HepG2 (cell line): ENCODE data around the gene CCNH. TPM values are rescaled to one million over a fixed set of nuclear protein-coding genes. Genes with fewer than 3 reads are reported as not detected.

ENCODE experiments used
- ATAC-seq: fragments of 200-7000 bp; cut with Tn5 transposase; 3 replicates; pipeline ENCODE4 v1.9.1; 2020; ENCODE audit warnings: mild to moderate bottlenecking, moderate library complexity
- BruUV-seq: library from RNA; stranded (reverse); fragments of 400-500 nt; replicated peaks from 2 replicates; lab custom pipeline; 2021; lab: Mats Ljungman, UMichigan
- CTCF ChIA-PET: fragments of 300-600 bp; formaldehyde crosslinking; extraction: SDS; loops from one replicate; lab custom pipeline; 2021; ENCODE audit warnings: low total read pairs, inconsistent platforms, low intra/inter-chr PET ratio; lab: Yijun Ruan, JAX
- POLR2A ChIA-PET: fragments of 350-600 bp; sonication (Branson Sonifier 250); formaldehyde crosslinking; loops from one replicate; lab custom pipeline; 2020; ENCODE audit warnings: antibody characterized with exemption, inconsistent platforms; lab: Yijun Ruan, JAX
- DNase-seq: peaks from one replicate; pipeline ENCODE4 v3.0.0-alpha.2; 2015; ENCODE audit warnings: low spot score
- FAIRE-seq: peaks from 3 replicates; lab custom pipeline; 2011; peaks lifted over from hg19 to GRCh38; lab: Jason Lieb, UNC
- H2AFZ ChIP-seq: one replicate; pipeline ENCODE4 v1.6.1; 2011; ENCODE audit warnings: low read length, inconsistent platforms
- H3K27ac ChIP-seq: fragments of 300-600 bp; 3 replicates; pipeline ENCODE4 v1.8.0; 2011; ENCODE audit warnings: mixed run types, mild to moderate bottlenecking, mixed read lengths, low read length, inconsistent platforms; ENCODE audit not compliant: insufficient read depth; ENCODE audit errors: extremely low read length
- H3K27me3 ChIP-seq, 2 experiments: fragments of 200-600 bp in 1 of 2; 2 replicates in 1 of 2; 3 replicates in 1 of 2; pipeline versions ENCODE4 v1.6.0 to v1.8.0; 2011; ENCODE audit warnings: low read length in 2 of 2, mild to moderate bottlenecking in 2 of 2, moderate library complexity in 2 of 2, inconsistent platforms in 1 of 2; ENCODE audit not compliant: insufficient read depth in 2 of 2, control insufficient read depth in 1 of 2
- H3K36me3 ChIP-seq, 2 experiments: fragments of 200-600 bp in 1 of 2; replicated peaks in 1 of 2; 2 replicates in 1 of 2; 3 replicates in 1 of 2; pipeline versions ENCODE4 v1.5.1 to v1.8.0; 2011; ENCODE audit warnings: low read length in 2 of 2, inconsistent platforms in 1 of 2; ENCODE audit not compliant: insufficient read depth in 2 of 2, control insufficient read depth in 1 of 2
- H3K4me1 ChIP-seq: 2 replicates; pipeline ENCODE4 v1.5.1; 2012; ENCODE audit warnings: low read length, inconsistent platforms; ENCODE audit not compliant: insufficient read depth
- H3K4me2 ChIP-seq: 2 replicates; pipeline ENCODE4 v1.6.0; 2011; ENCODE audit warnings: low read depth, low read length, inconsistent platforms
- H3K4me3 ChIP-seq, 3 experiments: fragments of 200-600 bp in 1 of 3; sonication (generic), shearing (Covaris generic) in 1 of 3; replicated peaks in 1 of 3; 2 replicates each; pipeline ENCODE4 v1.5.1; 2011 to 2016; ENCODE audit warnings: low read length in 3 of 3, inconsistent platforms in 2 of 3, low read depth in 2 of 3, mild to moderate bottlenecking in 2 of 3, control low read depth in 1 of 3, mixed read lengths in 1 of 3; ENCODE audit not compliant: insufficient read depth in 1 of 3
- H3K79me2 ChIP-seq: one replicate; pipeline ENCODE4 v1.6.1; 2011; ENCODE audit warnings: low read length, inconsistent platforms; ENCODE audit not compliant: insufficient read depth
- H3K9ac ChIP-seq: 2 replicates; pipeline ENCODE4 v1.6.0; 2011; ENCODE audit warnings: mild to moderate bottlenecking, low read depth, low read length, inconsistent platforms; ENCODE audit not compliant: insufficient read depth
- H3K9me3 ChIP-seq: 2 replicates; pipeline ENCODE4 v1.5.1; 2012; ENCODE audit warnings: mild to moderate bottlenecking, low read length
- H4K20me1 ChIP-seq: 2 replicates; pipeline ENCODE4 v1.6.0; 2011; ENCODE audit warnings: inconsistent platforms, mild to moderate bottlenecking, low read length, moderate library complexity; ENCODE audit not compliant: insufficient read depth
- AHR ChIP-seq: IDR thresholded peaks from 2 replicates; pipeline ENCODE4 v1.6.1; 2018; ENCODE audit warnings: missing genetic modification reagents, missing compliant biosample characterization
- ATRX ChIP-seq: sonication (generic); formaldehyde crosslinking; IDR thresholded peaks from 2 replicates; pipeline ENCODE4 v1.4.0; 2020; ENCODE audit warnings: missing genetic modification reagents, borderline replicate concordance
- CEBPZ ChIP-seq: IDR thresholded peaks from 2 replicates; pipeline ENCODE4 v1.6.1; 2012; ENCODE audit warnings: low read length, improper control_type of control experiment
- MZF1 ChIP-seq: sonication (generic); formaldehyde crosslinking; IDR thresholded peaks from 2 replicates; pipeline ENCODE4 v1.8.1; 2023; ENCODE audit warnings: mild to moderate bottlenecking, missing genetic modification reagents, borderline replicate concordance
- NCOA2 ChIP-seq: sonication (generic); formaldehyde crosslinking; IDR thresholded peaks from 2 replicates; pipeline ENCODE4 v1.8.0; 2022; ENCODE audit warnings: inconsistent platforms
- PAF1 ChIP-seq: IDR thresholded peaks from 2 replicates; pipeline ENCODE4 v1.6.1; 2016; ENCODE audit warnings: missing genetic modification reagents, missing compliant biosample characterization
- SP5 ChIP-seq: IDR thresholded peaks from 2 replicates; pipeline ENCODE4 v1.6.1; 2016; ENCODE audit warnings: low read depth, borderline replicate concordance
- SRF ChIP-seq: IDR thresholded peaks from 2 replicates; pipeline ENCODE4 v1.6.1; 2011; ENCODE audit warnings: mild to moderate bottlenecking, low read depth, low read length, moderate library complexity
- TBX2 ChIP-seq: sonication (generic); formaldehyde crosslinking; IDR thresholded peaks from 2 replicates; pipeline ENCODE4 v1.5.0; 2020; ENCODE audit warnings: missing genetic modification reagents, mild to moderate bottlenecking, borderline replicate concordance
- THAP11 ChIP-seq: IDR thresholded peaks from 2 replicates; pipeline ENCODE4 v1.6.1; 2016; ENCODE audit warnings: missing biosample characterization, missing genetic modification reagents
- ZBTB1 ChIP-seq: sonication (generic); formaldehyde crosslinking; IDR thresholded peaks from 2 replicates; pipeline ENCODE4 v1.4.0; 2020; ENCODE audit warnings: missing genetic modification reagents, borderline replicate concordance
- ZNF605 ChIP-seq: sonication (generic); formaldehyde crosslinking; IDR thresholded peaks from 2 replicates; pipeline ENCODE4 v1.8.0; 2022; ENCODE audit warnings: mild to moderate bottlenecking, missing genetic modification reagents
- ZNF614 ChIP-seq: IDR thresholded peaks from 2 replicates; pipeline ENCODE4 v1.6.1; 2018; ENCODE audit warnings: missing biosample characterization, missing genetic modification reagents, inconsistent platforms, borderline replicate concordance
- WGBS: methylation state at CpG from one replicate; pipeline ENCODE4 v1.1.6; 2017; ENCODE audit warnings: low lambda C conversion rate; 5-methylcytosine and 5-hydroxymethylcytosine counted together
- in situ Hi-C: cut with HindIII; loops from 2 replicates; pipeline ENCODE4 v1.10.0; 2017; ENCODE audit warnings: low pct_unique_long_range_greater_than_20kb; ENCODE audit not compliant: extremely low pct_ligation_motif_present
- intact Hi-C: fragments of 100-400 bp; cut with micrococcal nuclease; formaldehyde crosslinking; loops from one replicate; pipeline ENCODE4 v1.10.0; 2022; ENCODE audit not compliant: unreplicated experiment
- polyA plus RNA-seq, 8 experiments: library from polyadenylated mRNA; depleted of rRNA in 3 of 8; stranded (reverse) in 7 of 8; unstranded in 1 of 8; fragments of >200 nt; fragmentation: Illumina TruSeq in 4 of 8; extraction: Trizol in 4 of 8; gene quantifications; 2 replicates each; pipeline versions ENCODE4 v1.2.1 to v1.2.3, GENCODE V29; 2011 to 2016; ENCODE audit warnings: low read depth in 4 of 8, missing spikeins in 1 of 8, mixed read lengths in 1 of 8; ENCODE audit not compliant: insufficient read depth in 1 of 8
- total RNA-seq, 5 experiments: library from RNA; depleted of rRNA; stranded (reverse); fragments of >200 nt; fragmentation: Illumina TruSeq; extraction: Trizol; gene quantifications; 2 replicates each; pipeline ENCODE4 v1.2.3, GENCODE V29; 2016; ENCODE audit warnings: low read depth in 1 of 5

The CCNH gene
- total and polyA plus RNA-seq, 2 of the 13 experiments (the other 11 are each of a cell fraction or from before 2014, with no cell fraction given), result 42.5 to 94.3 TPM

GRCh38 chr5:87368601-87369000 lies 44.1 kb downstream of the CCNH start (continued):
- TF ChIP-seq ZNF605 (CRISPR knock-in tag) (no peak), AHR (no peak), ZNF614 (CRISPR knock-in tag) (no peak), TBX2 (CRISPR knock-in tag) (no peak), THAP11 (CRISPR knock-in tag) (no peak), ZBTB1 (CRISPR knock-in tag) (no peak), NCOA2 (CRISPR knock-in tag) (no peak), PAF1 (no peak)

- DNase-seq (no peak), ATAC-seq (no peak), FAIRE-seq (no peak)
- Histone ChIP-seq H3K4me3 (no peak overlapping the region), H3K4me2 (no peak overlapping the region), H3K79me2 (no peaks in the 10 kb centered on the region), H4K20me1 (no peaks in the 10 kb centered on the region), H2AFZ (no peak overlapping the region), H3K9ac (no peak overlapping the region), H3K36me3 (peaks cover 3 to 22% of the 10 kb centered on the region in 2 experiments; a peak in 3 of 5 replicates), H3K9me3 (no peaks in the 10 kb centered on the region), H3K27ac (no peak overlapping the region), H3K4me1 (no peaks in the 10 kb centered on the region), H3K27me3 (no peaks in the 10 kb centered on the region)
- TF ChIP-seq MZF1 (CRISPR knock-in tag) (no peak), CEBPZ (no peak), SP5 (CRISPR knock-in tag) (no peak), ATRX (CRISPR knock-in tag) (no peak), SRF (no peak)
- in situ Hi-C loops, result no loop called here
- BruUV-seq, result no TSS peak
- intact Hi-C loops, result no loop called here
- POLR2A ChIA-PET, result no interaction called here
- WGBS, result 92% methylated on average over 2 of the region's 2 CpGs
- CTCF ChIA-PET, result no interaction called here
These were observed 45.5 kb downstream of the CCNH start for GRCh38 chr5:87367243-87367642.
